Uterus (tissue), 2 donors: ENCODE measurements around the gene SMIM38.

Source experiments
- CTCF ChIP-seq, 4 experiments: fragments of 200-600 bp in 2 of 4; fragments of 450-650 bp in 2 of 4; sonication (generic) in 2 of 4; IDR thresholded peaks; one replicate each; pipeline ENCODE4 v1.5.1; 2016 to 2019; ENCODE audit warnings: antibody characterized with exemption in 4 of 4, mild to moderate bottlenecking in 2 of 4, moderate library complexity in 1 of 4
- POLR2A ChIP-seq, 2 donors: fragments of 450-650 bp; IDR thresholded peaks; one replicate each; pipeline ENCODE4 v1.6.1; 2016; ENCODE audit warnings: antibody characterized with exemption in 2 of 2, mild to moderate bottlenecking in 1 of 2, moderate library complexity in 1 of 2

- no peak for TF ChIP-seq CTCF (IDR thresholded peaks at IDR 0.05)
- no peak for TF ChIP-seq POLR2A (IDR thresholded peaks at IDR 0.05)
Observed at GRCh38 chr11:69171476-69172240, 15.9 kb downstream of the SMIM38 start.
